H9 (cell line): ENCODE measurements around the gene ZGLP1. TPM values are rescaled to one million over a fixed set of nuclear protein-coding genes. Genes with fewer than 3 reads are reported as not detected.

Experiments
- DNase-seq: peaks from one replicate; pipeline ENCODE4 v3.0.0-alpha.2; 2017
- H2AFZ ChIP-seq: one replicate; pipeline ENCODE4 v1.6.1; 2013; ENCODE audit warnings: mild to moderate bottlenecking, low read length, control low read depth, moderate library complexity
- H2AK5ac ChIP-seq: 2 replicates; pipeline ENCODE4 v1.6.1; 2013; ENCODE audit warnings: low read length, control low read depth, mixed read lengths; ENCODE audit not compliant: insufficient read length
- H2BK120ac ChIP-seq: one replicate; pipeline ENCODE4 v1.6.1; 2013; ENCODE audit warnings: low read depth, mild to moderate bottlenecking, low read length, control low read depth, inconsistent platforms; ENCODE audit not compliant: poor library complexity, severe bottlenecking
- H2BK12ac ChIP-seq: 2 replicates; pipeline ENCODE4 v1.6.1; 2013; ENCODE audit warnings: low read length, control low read depth, mixed read lengths, low read depth; ENCODE audit not compliant: insufficient read length
- H2BK15ac ChIP-seq: 2 replicates; pipeline ENCODE4 v1.6.1; 2013; ENCODE audit warnings: low read depth, low read length, control low read depth
- H2BK20ac ChIP-seq: one replicate; pipeline ENCODE4 v1.6.1; 2013; ENCODE audit warnings: low read depth, mild to moderate bottlenecking, low read length, control low read depth, inconsistent platforms; ENCODE audit not compliant: poor library complexity, severe bottlenecking
- H2BK5ac ChIP-seq: 2 replicates; pipeline ENCODE4 v1.6.1; 2013; ENCODE audit warnings: low read length, control low read depth, mixed read lengths; ENCODE audit not compliant: insufficient read length
- H3K14ac ChIP-seq: 2 replicates; pipeline ENCODE4 v1.6.1; 2013; ENCODE audit warnings: low read length, control low read depth; ENCODE audit not compliant: insufficient read depth
- H3K18ac ChIP-seq: 2 replicates; pipeline ENCODE4 v1.6.1; 2013; ENCODE audit warnings: low read depth, mild to moderate bottlenecking, mixed read lengths, low read length, control low read depth; ENCODE audit not compliant: insufficient read length
- H3K23ac ChIP-seq: 2 replicates; pipeline ENCODE4 v1.6.1; 2013; ENCODE audit warnings: low read length, control low read depth, mixed read lengths, low read depth; ENCODE audit not compliant: insufficient read length
- H3K23me2 ChIP-seq: 2 replicates; pipeline ENCODE4 v1.6.1; 2013; ENCODE audit warnings: low read depth, mild to moderate bottlenecking, mixed read lengths, low read length, control low read depth; ENCODE audit not compliant: insufficient read length, poor library complexity, severe bottlenecking
- H3K27ac ChIP-seq: 2 replicates; pipeline ENCODE4 v1.5.1; 2013; ENCODE audit warnings: low read length, control low read depth, mixed read lengths, low read depth; ENCODE audit not compliant: insufficient read length
- H3K27me3 ChIP-seq: 2 replicates; pipeline ENCODE4 v1.6.1; 2013; ENCODE audit warnings: low read length, control low read depth, inconsistent platforms; ENCODE audit not compliant: insufficient read depth
- H3K4ac ChIP-seq: 2 replicates; pipeline ENCODE4 v1.6.1; 2013; ENCODE audit warnings: low read depth, mild to moderate bottlenecking, control low read depth, inconsistent platforms, low read length, moderate library complexity
- H3K4me1 ChIP-seq: 2 replicates; pipeline ENCODE4 v1.6.1; 2013; ENCODE audit warnings: low read length, control low read depth, inconsistent platforms; ENCODE audit not compliant: insufficient read depth
- H3K4me2 ChIP-seq: 2 replicates; pipeline ENCODE4 v1.6.1; 2013; ENCODE audit warnings: low read length, control low read depth, mixed read lengths; ENCODE audit not compliant: insufficient read length, insufficient read depth
- H3K56ac ChIP-seq: 2 replicates; pipeline ENCODE4 v1.6.1; 2013; ENCODE audit warnings: low read depth, mild to moderate bottlenecking, mixed read lengths, low read length, control low read depth; ENCODE audit not compliant: insufficient read length
- H3K79me1 ChIP-seq: 2 replicates; pipeline ENCODE4 v1.6.1; 2013; ENCODE audit warnings: low read depth, mild to moderate bottlenecking, moderate library complexity, low read length, control low read depth, inconsistent platforms; ENCODE audit not compliant: insufficient read depth, poor library complexity, severe bottlenecking
- H3K79me2 ChIP-seq: 2 replicates; pipeline ENCODE4 v1.6.1; 2013; ENCODE audit warnings: low read length, control low read depth, inconsistent platforms; ENCODE audit not compliant: insufficient read depth
- H3K9ac ChIP-seq: 2 replicates; pipeline ENCODE4 v1.6.1; 2013; ENCODE audit warnings: low read length, control low read depth, mixed read lengths; ENCODE audit not compliant: insufficient read length; ENCODE audit errors: extremely low read depth
- H3K9me3 ChIP-seq: one replicate; pipeline ENCODE4 v1.6.1; 2013; ENCODE audit warnings: low read depth, low read length, inconsistent platforms; ENCODE audit not compliant: control insufficient read depth
- H3T11ph ChIP-seq: one replicate; pipeline ENCODE4 v1.6.1; 2013; ENCODE audit warnings: mild to moderate bottlenecking, low read length, control low read depth, inconsistent platforms
- H4K20me1 ChIP-seq: one replicate; pipeline ENCODE4 v1.6.1; 2013; ENCODE audit not compliant: control insufficient read depth, insufficient read length, insufficient read depth
- H4K5ac ChIP-seq: 2 replicates; pipeline ENCODE4 v1.6.1; 2013; ENCODE audit warnings: low read depth, mild to moderate bottlenecking, mixed read lengths, low read length, control low read depth; ENCODE audit not compliant: insufficient read length
- H4K8ac ChIP-seq: replicated peaks from 2 replicates; pipeline ENCODE4 v1.6.1; 2013; ENCODE audit warnings: low read length, control low read depth, mixed read lengths, low read depth; ENCODE audit not compliant: insufficient read length
- H4K91ac ChIP-seq: 2 replicates; pipeline ENCODE4 v1.6.1; 2013; ENCODE audit warnings: low read depth, mild to moderate bottlenecking, moderate library complexity, mixed read lengths, low read length, control low read depth; ENCODE audit not compliant: insufficient read length
- H3K27ac Mint-ChIP-seq, 3 experiments: 2 replicates in 2 of 3; 3 replicates in 1 of 3; pipeline ENCODE4 v1.8.0; 2020 to 2021; ENCODE audit warnings: mixed read lengths in 3 of 3, mild to moderate bottlenecking in 1 of 3, moderate library complexity in 1 of 3
- H3K27me3 Mint-ChIP-seq: 2 replicates; pipeline ENCODE4 v1.8.0; 2021; ENCODE audit warnings: low read depth, mild to moderate bottlenecking, moderate library complexity, mixed read lengths
- H3K36me3 Mint-ChIP-seq, 3 experiments: 2 replicates in 2 of 3; 3 replicates in 1 of 3; pipeline ENCODE4 v1.8.0; 2020 to 2021; ENCODE audit warnings: low read depth in 3 of 3, mixed read lengths in 3 of 3; ENCODE audit not compliant: insufficient read depth in 1 of 3
- H3K4me1 Mint-ChIP-seq, 2 experiments: 2 replicates each; pipeline ENCODE4 v1.8.0; 2020; ENCODE audit warnings: mixed read lengths in 2 of 2
- H3K4me3 Mint-ChIP-seq, 2 experiments: 2 replicates in 1 of 2; 3 replicates in 1 of 2; pipeline ENCODE4 v1.8.0; 2020 to 2021; ENCODE audit warnings: mild to moderate bottlenecking in 2 of 2, mixed read lengths in 2 of 2, moderate library complexity in 1 of 2
- H3K9me3 Mint-ChIP-seq, 2 experiments: 2 replicates in 1 of 2; 3 replicates in 1 of 2; pipeline ENCODE4 v1.8.0; 2020; ENCODE audit warnings: mild to moderate bottlenecking in 2 of 2, mixed read lengths in 2 of 2, moderate library complexity in 1 of 2
- WGBS: extraction: QIAGEN DNeasy Blood & Tissue Kit; methylation state at CpG from one replicate; pipeline ENCODE4 v1.1.7; 2013; ENCODE audit warnings: missing lambda C conversion rate, low lambda C conversion rate, mixed read lengths; ENCODE audit not compliant: insufficient read length; ENCODE audit errors: extremely low coverage; 5-methylcytosine and 5-hydroxymethylcytosine counted together
- total RNA-seq: library from RNA; stranded (reverse); gene quantifications from 2 replicates; pipeline ENCODE4 v1.2.1, GENCODE V29; 2021
- TF ChIP-seq, protein P1 (sequence below): fragments of 200-600 bp; sonication (generic); conservative IDR thresholded peaks from 3 replicates; pipeline ENCODE4 v1.8.0; 2021; ENCODE audit warnings: antibody characterized with exemption, mild to moderate bottlenecking

Gene ZGLP1
- total RNA-seq, 1 experiment from 2014 or later, result 6.9 TPM

DNA sequence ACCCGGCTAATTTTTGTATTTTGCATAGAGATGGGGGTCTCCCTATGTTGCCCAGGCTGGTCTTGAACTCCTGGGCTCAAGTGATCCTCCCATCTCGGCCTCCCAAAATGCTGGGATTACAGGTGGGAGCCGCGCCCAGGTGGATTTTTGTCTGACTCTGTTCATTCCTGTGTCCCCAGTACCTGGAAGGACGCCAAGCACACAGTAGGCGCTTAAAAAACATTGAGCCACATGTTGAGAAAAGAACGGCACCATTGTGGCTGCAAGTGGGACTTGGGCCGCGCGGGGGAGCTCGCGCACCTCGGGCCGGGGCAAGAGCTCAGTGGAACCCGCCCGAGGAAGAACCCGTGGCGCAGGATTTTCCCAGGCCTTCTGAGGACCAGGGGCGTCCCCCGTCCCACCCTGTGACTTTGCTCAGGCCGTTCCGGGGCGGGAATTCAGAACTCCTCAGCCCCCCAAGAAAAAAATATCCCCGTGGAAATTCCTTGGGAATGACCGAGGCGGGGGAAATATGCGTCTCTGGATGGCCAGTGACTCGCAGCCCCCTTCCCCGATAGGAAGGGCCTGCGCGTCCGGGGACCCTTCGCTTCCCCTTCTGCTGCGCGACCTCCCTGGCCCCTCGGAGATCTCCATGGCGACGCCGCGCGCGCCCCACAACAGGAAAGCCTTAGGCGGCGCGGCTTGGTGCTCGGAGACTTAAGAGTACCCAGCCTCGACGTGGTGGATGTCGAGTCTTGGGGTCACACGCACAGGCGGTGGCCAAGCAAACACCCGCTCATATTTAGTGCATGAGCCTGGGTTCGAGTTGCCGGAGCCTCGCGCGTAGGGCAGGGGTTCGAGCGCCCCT, 40.1 kb downstream of the ZGLP1 start:
- Mint-ChIP-seq H3K9me3 (no peaks in the 10 kb centered on the region), H3K27ac (no peak overlapping the region; a peak in 1 of 7 replicates), H3K4me1 (0 out of 4 replicates have a peak, but pooled peaks cover 0 to 6% of the 10 kb centered on the region in 2 experiments), H3K4me3 (peak overlapping the region; percentile 52 to 74), H3K27me3 (peaks cover 70% of the 10 kb centered on the region), H3K36me3 (no peaks in the 10 kb centered on the region; a peak in 1 of 7 replicates)
- no peaks in the 10 kb centered on the region for H3K9me3 ChIP-seq
- H4K91ac ChIP-seq, result no peak overlapping the region
- H4K20me1 ChIP-seq, result no peaks in the 10 kb centered on the region
- H3K79me1 ChIP-seq, result no peaks in the 10 kb centered on the region
- no peak overlapping the region for H2BK5ac ChIP-seq
- H3K56ac ChIP-seq, result no peak overlapping the region
- peak; percentile 86 for DNase-seq
- H3K18ac ChIP-seq, result peak overlapping the region; percentile 1
- H2BK20ac ChIP-seq, result no peak overlapping the region
- no peak overlapping the region for H4K5ac ChIP-seq
- no peak overlapping the region for H2AK5ac ChIP-seq
- no peaks in the 10 kb centered on the region for H3K79me2 ChIP-seq
- H3K23me2 ChIP-seq, result peaks cover 6% of the 10 kb centered on the region
- H3K4me2 ChIP-seq, result peak overlapping the region; percentile 64
- no peak overlapping the region for H2BK120ac ChIP-seq
- no peak overlapping the region for H3T11ph ChIP-seq
- H3K23ac ChIP-seq, result no peak overlapping the region
- no peak overlapping the region for H4K8ac ChIP-seq
- WGBS, result no CpG with 5 or more reads among the region's 59 CpGs
- H3K4ac ChIP-seq, result no peak overlapping the region
- no peak overlapping the region for H2AFZ ChIP-seq
- TF ChIP-seq, protein P1, sequence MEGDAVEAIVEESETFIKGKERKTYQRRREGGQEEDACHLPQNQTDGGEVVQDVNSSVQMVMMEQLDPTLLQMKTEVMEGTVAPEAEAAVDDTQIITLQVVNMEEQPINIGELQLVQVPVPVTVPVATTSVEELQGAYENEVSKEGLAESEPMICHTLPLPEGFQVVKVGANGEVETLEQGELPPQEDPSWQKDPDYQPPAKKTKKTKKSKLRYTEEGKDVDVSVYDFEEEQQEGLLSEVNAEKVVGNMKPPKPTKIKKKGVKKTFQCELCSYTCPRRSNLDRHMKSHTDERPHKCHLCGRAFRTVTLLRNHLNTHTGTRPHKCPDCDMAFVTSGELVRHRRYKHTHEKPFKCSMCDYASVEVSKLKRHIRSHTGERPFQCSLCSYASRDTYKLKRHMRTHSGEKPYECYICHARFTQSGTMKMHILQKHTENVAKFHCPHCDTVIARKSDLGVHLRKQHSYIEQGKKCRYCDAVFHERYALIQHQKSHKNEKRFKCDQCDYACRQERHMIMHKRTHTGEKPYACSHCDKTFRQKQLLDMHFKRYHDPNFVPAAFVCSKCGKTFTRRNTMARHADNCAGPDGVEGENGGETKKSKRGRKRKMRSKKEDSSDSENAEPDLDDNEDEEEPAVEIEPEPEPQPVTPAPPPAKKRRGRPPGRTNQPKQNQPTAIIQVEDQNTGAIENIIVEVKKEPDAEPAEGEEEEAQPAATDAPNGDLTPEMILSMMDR, result peak; percentile 96
- H3K27ac ChIP-seq, result no peak overlapping the region
- H3K9ac ChIP-seq, result no peak overlapping the region
- H2BK15ac ChIP-seq, result no peak overlapping the region
- H3K14ac ChIP-seq, result no peak overlapping the region
- H2BK12ac ChIP-seq, result no peak overlapping the region
- H3K27me3 ChIP-seq, result peaks cover 9% of the 10 kb centered on the region; the same call in 1 of the 2 replicates
- H3K4me1 ChIP-seq, result no peaks in the 10 kb centered on the region
